ENCODE measurements around the gene SCAP. TPM values are rescaled to one million over a fixed set of nuclear protein-coding genes. Genes with fewer than 3 reads are reported as not detected.
A peak's percentile ranks its signal among the peaks of the same experiment; 100 is the strongest.
"Not testable (repeated sequence)": the region's sequence is repeated elsewhere in the genome, so short reads cannot be mapped to it uniquely, and the experiment has no call there.

The SCAP gene
- total and polyA plus RNA-seq, 2 experiments from 2014 or later, result 35.5 to 141 TPM

DNA sequence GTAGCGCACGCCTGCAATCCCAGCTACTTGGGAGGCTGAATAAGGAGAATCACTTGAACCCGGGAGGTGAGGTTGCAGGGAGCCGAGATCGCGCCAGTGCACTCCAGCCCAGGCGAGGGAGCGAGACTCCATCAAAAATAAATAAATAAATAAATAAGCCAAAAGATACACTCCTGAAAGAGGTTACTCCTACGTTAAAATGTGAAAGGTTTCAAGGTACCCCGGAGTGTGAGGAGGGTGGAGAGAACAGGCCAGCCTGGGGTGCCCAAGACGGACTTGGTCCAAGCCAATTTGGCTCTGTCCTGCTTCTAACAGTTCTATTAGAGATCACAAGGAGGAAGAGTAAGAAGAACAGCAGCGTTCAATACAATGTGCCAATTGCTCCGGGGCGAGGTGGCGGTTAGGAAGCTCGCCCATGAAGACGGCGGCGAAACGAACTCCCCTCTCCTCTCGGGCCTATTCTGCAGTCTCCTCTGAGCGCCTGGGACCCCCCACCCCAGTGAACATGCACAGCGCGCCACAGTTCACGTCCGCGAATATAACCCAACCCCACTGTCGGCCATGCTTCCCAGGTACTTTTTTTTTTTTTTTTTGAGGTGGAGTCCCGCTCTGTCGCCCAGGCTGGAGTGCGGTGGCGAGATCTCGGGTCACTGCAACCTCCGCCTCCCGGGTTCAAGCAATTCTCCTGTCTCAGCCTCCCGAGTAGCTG, 36.8 kb upstream of the SCAP start:
- Histone ChIP-seq H3K4me2 (peak overlapping the region; percentile 90), H3K27me3 (ENCODE audit: insufficient read depth) (no peaks in the 10 kb centered on the region), H2AFZ (peak overlapping the region; percentile 52; the same call in 1 of the 2 replicates), H3K4me1 (ENCODE audit: insufficient read depth) (peaks cover 17% of the 10 kb centered on the region), H3K9me2 (ENCODE audit: insufficient read depth) (no peaks in the 10 kb centered on the region), H3K79me2 (replicated peaks; ENCODE audit: insufficient read depth) (peaks cover 31% of the 10 kb centered on the region), H3K4me3 (peak overlapping the region; percentile 59), H3F3A (replicated peaks; ENCODE audit: low read depth) (peaks cover 12% of the 10 kb centered on the region; the same call in 1 of the 2 replicates), H3K27ac (ENCODE audit: low read depth) (peak overlapping the region; percentile 86), H3K36me3 (ENCODE audit: insufficient read depth) (peaks cover 7% of the 10 kb centered on the region; the same call in 1 of the 2 replicates), H4K20me1 (replicated peaks; ENCODE audit: insufficient read depth) (no peaks in the 10 kb centered on the region)
- H3K27me3 Mint-ChIP-seq (ENCODE audit: insufficient read depth, low read depth, poor library complexity), result peaks cover 19% of the 10 kb centered on the region
- peak overlapping the region; percentile 99 for H3K4me3 Mint-ChIP-seq
- TF ChIP-seq EZH2phosphoT487 (IDR thresholded peaks at IDR 0.05; ENCODE audit: unreplicated experiment), result no peak
- TF ChIP-seq CREB1 (CRISPR knock-in tag; IDR thresholded peaks at IDR 0.05; ENCODE audit: low read depth), result no peak
- TF ChIP-seq, protein P1, sequence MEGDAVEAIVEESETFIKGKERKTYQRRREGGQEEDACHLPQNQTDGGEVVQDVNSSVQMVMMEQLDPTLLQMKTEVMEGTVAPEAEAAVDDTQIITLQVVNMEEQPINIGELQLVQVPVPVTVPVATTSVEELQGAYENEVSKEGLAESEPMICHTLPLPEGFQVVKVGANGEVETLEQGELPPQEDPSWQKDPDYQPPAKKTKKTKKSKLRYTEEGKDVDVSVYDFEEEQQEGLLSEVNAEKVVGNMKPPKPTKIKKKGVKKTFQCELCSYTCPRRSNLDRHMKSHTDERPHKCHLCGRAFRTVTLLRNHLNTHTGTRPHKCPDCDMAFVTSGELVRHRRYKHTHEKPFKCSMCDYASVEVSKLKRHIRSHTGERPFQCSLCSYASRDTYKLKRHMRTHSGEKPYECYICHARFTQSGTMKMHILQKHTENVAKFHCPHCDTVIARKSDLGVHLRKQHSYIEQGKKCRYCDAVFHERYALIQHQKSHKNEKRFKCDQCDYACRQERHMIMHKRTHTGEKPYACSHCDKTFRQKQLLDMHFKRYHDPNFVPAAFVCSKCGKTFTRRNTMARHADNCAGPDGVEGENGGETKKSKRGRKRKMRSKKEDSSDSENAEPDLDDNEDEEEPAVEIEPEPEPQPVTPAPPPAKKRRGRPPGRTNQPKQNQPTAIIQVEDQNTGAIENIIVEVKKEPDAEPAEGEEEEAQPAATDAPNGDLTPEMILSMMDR (conservative IDR thresholded peaks at IDR 0.05; ENCODE audit: low read depth in 2 of 2), result no peak
- no peak for TF ChIP-seq JUNB (IDR thresholded peaks at IDR 0.05; ENCODE audit: unreplicated experiment)
- ATAC-seq (peak; percentile 16), DNase-seq (ENCODE audit: low spot score) (peak; percentile 45)
- peaks cover 40% of the 10 kb centered on the region for H3K36me3 Mint-ChIP-seq (ENCODE audit: low read depth)
- H3K27ac Mint-ChIP-seq, result peak overlapping the region; percentile 98
- peaks cover 13% of the 10 kb centered on the region for H3K4me1 Mint-ChIP-seq
- no peaks in the 10 kb centered on the region; the same call in 1 of the 3 replicates for H3K9me3 Mint-ChIP-seq

DNA sequence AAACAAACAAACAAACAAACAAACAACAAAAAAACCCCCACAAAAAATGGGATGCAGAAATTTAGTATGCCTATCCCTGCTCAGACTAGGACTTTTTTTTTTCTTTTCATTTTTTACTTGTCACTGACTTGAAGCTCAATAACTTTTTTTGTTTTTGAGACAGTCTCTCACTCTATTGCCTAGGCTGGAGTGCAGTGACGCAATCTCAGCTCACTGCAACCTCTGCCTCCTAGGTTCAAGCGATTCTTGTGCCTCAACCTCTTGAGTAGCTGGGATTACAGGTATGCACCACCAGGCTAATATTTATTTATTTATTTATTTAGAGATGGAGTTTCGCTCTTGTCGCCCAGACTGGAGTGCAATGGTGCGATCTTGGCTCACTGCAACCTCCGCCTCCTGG, 29.5 kb upstream of the SCAP start:
- H2AFZ ChIP-seq; H3K27ac Mint-ChIP-seq; H3K27me3 ChIP-seq (ENCODE audit: insufficient read depth); H3K4me3 Mint-ChIP-seq; ATAC-seq; H3K9me3 Mint-ChIP-seq; H3K27me3 Mint-ChIP-seq (ENCODE audit: insufficient read depth, low read depth, poor library complexity); H3K9me2 ChIP-seq (ENCODE audit: insufficient read depth); H3F3A ChIP-seq (replicated peaks; ENCODE audit: low read depth); DNase-seq (ENCODE audit: low spot score); H4K20me1 ChIP-seq (replicated peaks; ENCODE audit: insufficient read depth); H3K4me2 ChIP-seq; H3K4me3 ChIP-seq: not testable (repeated sequence)
- Histone ChIP-seq H3K4me1 (ENCODE audit: insufficient read depth) (peaks cover 19% of the 10 kb centered on the region), H3K36me3 (ENCODE audit: insufficient read depth) (peaks cover 34% of the 10 kb centered on the region), H3K27ac (ENCODE audit: low read depth) (peak overlapping the region; percentile 81), H3K79me2 (replicated peaks; ENCODE audit: insufficient read depth) (peaks cover 13% of the 10 kb centered on the region; the same call in 1 of the 2 replicates)
- Mint-ChIP-seq H3K4me1 (peaks cover 20% of the 10 kb centered on the region), H3K36me3 (ENCODE audit: low read depth) (peaks cover 75% of the 10 kb centered on the region)

- DNase-seq (ENCODE audit: low spot score) (no peak), ATAC-seq (no peak)
- Mint-ChIP-seq H3K27me3 (ENCODE audit: insufficient read depth, low read depth, poor library complexity) (peaks cover 5% of the 10 kb centered on the region), H3K27ac (peak overlapping the region; percentile 77), H3K4me3 (no peak overlapping the region), H3K4me1 (peaks cover 20% of the 10 kb centered on the region), H3K9me3 (no peaks in the 10 kb centered on the region), H3K36me3 (ENCODE audit: low read depth) (peaks cover 73% of the 10 kb centered on the region)
- Histone ChIP-seq H3F3A (replicated peaks; ENCODE audit: low read depth) (0 out of 2 replicates have a peak, but pooled peaks cover 9% of the 10 kb centered on the region), H3K9me2 (ENCODE audit: insufficient read depth) (no peaks in the 10 kb centered on the region), H4K20me1 (replicated peaks; ENCODE audit: insufficient read depth) (no peaks in the 10 kb centered on the region), H3K4me3 (no peak overlapping the region), H3K4me2 (no peak overlapping the region), H3K27ac (ENCODE audit: low read depth) (no peak overlapping the region), H2AFZ (no peak overlapping the region), H3K36me3 (ENCODE audit: insufficient read depth) (peaks cover 27% of the 10 kb centered on the region), H3K27me3 (ENCODE audit: insufficient read depth) (no peaks in the 10 kb centered on the region), H3K79me2 (replicated peaks; ENCODE audit: insufficient read depth) (peaks cover 13% of the 10 kb centered on the region; the same call in 1 of the 2 replicates), H3K4me1 (ENCODE audit: insufficient read depth) (peaks cover 19% of the 10 kb centered on the region)
- TF ChIP-seq, protein P2, sequence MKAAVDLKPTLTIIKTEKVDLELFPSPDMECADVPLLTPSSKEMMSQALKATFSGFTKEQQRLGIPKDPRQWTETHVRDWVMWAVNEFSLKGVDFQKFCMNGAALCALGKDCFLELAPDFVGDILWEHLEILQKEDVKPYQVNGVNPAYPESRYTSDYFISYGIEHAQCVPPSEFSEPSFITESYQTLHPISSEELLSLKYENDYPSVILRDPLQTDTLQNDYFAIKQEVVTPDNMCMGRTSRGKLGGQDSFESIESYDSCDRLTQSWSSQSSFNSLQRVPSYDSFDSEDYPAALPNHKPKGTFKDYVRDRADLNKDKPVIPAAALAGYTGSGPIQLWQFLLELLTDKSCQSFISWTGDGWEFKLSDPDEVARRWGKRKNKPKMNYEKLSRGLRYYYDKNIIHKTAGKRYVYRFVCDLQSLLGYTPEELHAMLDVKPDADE (IDR thresholded peaks at IDR 0.05), result no peak
- TF ChIP-seq EZH2 (IDR thresholded peaks at IDR 0.05; ENCODE audit: low read depth, unreplicated experiment) (no peak), ZNF114 (CRISPR knock-in tag; IDR thresholded peaks at IDR 0.05) (no peak), CREB1 (CRISPR knock-in tag; IDR thresholded peaks at IDR 0.05; ENCODE audit: low read depth) (no peak), JUNB (IDR thresholded peaks at IDR 0.05; ENCODE audit: unreplicated experiment) (no peak)
- TF ChIP-seq, protein P1 (conservative IDR thresholded peaks at IDR 0.05; ENCODE audit: low read depth in 2 of 2), result no peak
These were observed 28.4 kb upstream of the SCAP start for GRCh38 chr3:47504113-47504512.
